Chondrocyte (in vitro differentiated cells): ENCODE data around the gene EDC4. TPM values are rescaled to one million over a fixed set of nuclear protein-coding genes. Genes with fewer than 3 reads are reported as not detected.
A peak's percentile ranks its signal among the peaks of the same experiment; 100 is the strongest.
"Not testable (repeated sequence)": the region's sequence is repeated elsewhere in the genome, so short reads cannot be mapped to it uniquely, and the experiment has no call there.

ENCODE experiments used
- DNase-seq: peaks from one replicate; pipeline ENCODE4 v3.0.0; 2021; ENCODE audit warnings: mixed read lengths, low spot score
- H3K27ac Mint-ChIP-seq: one replicate; pipeline ENCODE4 v1.8.0; 2021; ENCODE audit warnings: mild to moderate bottlenecking, moderate library complexity, mixed read lengths; ENCODE audit not compliant: unreplicated experiment
- H3K27me3 Mint-ChIP-seq: 2 replicates; pipeline ENCODE4 v1.8.0; 2021; ENCODE audit warnings: low read depth, mixed read lengths
- H3K36me3 Mint-ChIP-seq: 2 replicates; pipeline ENCODE4 v1.8.0; 2021; ENCODE audit warnings: low read depth, mixed read lengths
- H3K4me1 Mint-ChIP-seq: 2 replicates; pipeline ENCODE4 v1.8.0; 2021; ENCODE audit warnings: low read depth, mild to moderate bottlenecking, mixed read lengths
- H3K4me3 Mint-ChIP-seq: one replicate; pipeline ENCODE4 v1.8.0; 2021; ENCODE audit warnings: mild to moderate bottlenecking, moderate library complexity, mixed read lengths; ENCODE audit not compliant: unreplicated experiment
- H3K9me3 Mint-ChIP-seq: 2 replicates; pipeline ENCODE4 v1.8.0; 2021; ENCODE audit warnings: low read depth, mixed read lengths
- CTCF ChIP-seq: fragments of 200-600 bp; sonication (generic); IDR thresholded peaks from 2 replicates; pipeline ENCODE4 v1.5.0; 2021; ENCODE audit warnings: antibody characterized with exemption, mild to moderate bottlenecking, moderate library complexity
- total RNA-seq: library from RNA; stranded (reverse); gene quantifications from 3 replicates; pipeline ENCODE4 v1.2.1, GENCODE V29; 2021

Gene EDC4
- total RNA-seq, 1 donor from 2014 or later = 67.9 TPM

- Mint-ChIP-seq H3K27ac (peak overlapping the region; percentile 85), H3K36me3 (peaks cover 11% of the 10 kb centered on the region), H3K4me1 (peaks cover 15% of the 10 kb centered on the region), H3K9me3 (no peaks in the 10 kb centered on the region), H3K4me3 (peak overlapping the region; percentile 86), H3K27me3 (no peaks in the 10 kb centered on the region)
- DNase-seq = peak; percentile 98
- no peak for TF ChIP-seq CTCF
Measured at GRCh38 chr16:67833415-67834241, 39.2 kb upstream of the EDC4 start.

GRCh38 chr16:67834242-67834614 lies 38.6 kb upstream of the EDC4 start:
- H3K27me3 Mint-ChIP-seq = no peaks in the 10 kb centered on the region
- H3K27ac Mint-ChIP-seq = peak overlapping the region; percentile 85
- H3K36me3 Mint-ChIP-seq = peaks cover 11% of the 10 kb centered on the region
- no peaks in the 10 kb centered on the region for H3K9me3 Mint-ChIP-seq
- no peak for TF ChIP-seq CTCF
- DNase-seq = no peak
- peak overlapping the region; percentile 86 for H3K4me3 Mint-ChIP-seq
- peaks cover 15% of the 10 kb centered on the region for H3K4me1 Mint-ChIP-seq

- peaks cover 20% of the 10 kb centered on the region for H3K4me1 Mint-ChIP-seq
Measured at GRCh38 chr16:67837190-67837589, 35.7 kb upstream of the EDC4 start.

GRCh38 chr16:67837811-67838210 lies 35.0 kb upstream of the EDC4 start:
- H3K9me3 Mint-ChIP-seq = no peaks in the 10 kb centered on the region
- no peak overlapping the region for H3K27ac Mint-ChIP-seq
- H3K27me3 Mint-ChIP-seq = no peaks in the 10 kb centered on the region
- DNase-seq = no peak
- H3K4me1 Mint-ChIP-seq = peaks cover 14% of the 10 kb centered on the region
- H3K4me3 Mint-ChIP-seq = no peak overlapping the region
- no peak for TF ChIP-seq CTCF
- H3K36me3 Mint-ChIP-seq = peaks cover 2% of the 10 kb centered on the region

More at GRCh38 chr16:67837190-67837589, 35.7 kb upstream of the EDC4 start:
- H3K27ac Mint-ChIP-seq, H3K36me3 Mint-ChIP-seq, H3K9me3 Mint-ChIP-seq, H3K27me3 Mint-ChIP-seq, DNase-seq, H3K4me3 Mint-ChIP-seq: not testable (repeated sequence)

- Mint-ChIP-seq H3K9me3 (no peaks in the 10 kb centered on the region), H3K36me3 (peaks cover 2% of the 10 kb centered on the region), H3K4me1 (peaks cover 38% of the 10 kb centered on the region), H3K4me3 (peak overlapping the region; percentile 89), H3K27me3 (no peaks in the 10 kb centered on the region), H3K27ac (peak overlapping the region; percentile 97)
- TF ChIP-seq CTCF = no peak
- DNase-seq = no peak
Measured at GRCh38 chr16:67841198-67841815, 31.5 kb upstream of the EDC4 start.
